HUDEP-2 (cell line): ENCODE data around the gene MFSD12.
"Not testable (repeated sequence)": the region's sequence is repeated elsewhere in the genome, so short reads cannot be mapped to it uniquely, and the experiment has no call there.

Source experiments
- DNase-seq, 76 experiments: peaks; one replicate each; lab custom pipeline; 2025; ENCODE audit not compliant: unreplicated experiment in 76 of 76; lab: John Stamatoyannopoulos, UW

MFSD12 gene

DNA sequence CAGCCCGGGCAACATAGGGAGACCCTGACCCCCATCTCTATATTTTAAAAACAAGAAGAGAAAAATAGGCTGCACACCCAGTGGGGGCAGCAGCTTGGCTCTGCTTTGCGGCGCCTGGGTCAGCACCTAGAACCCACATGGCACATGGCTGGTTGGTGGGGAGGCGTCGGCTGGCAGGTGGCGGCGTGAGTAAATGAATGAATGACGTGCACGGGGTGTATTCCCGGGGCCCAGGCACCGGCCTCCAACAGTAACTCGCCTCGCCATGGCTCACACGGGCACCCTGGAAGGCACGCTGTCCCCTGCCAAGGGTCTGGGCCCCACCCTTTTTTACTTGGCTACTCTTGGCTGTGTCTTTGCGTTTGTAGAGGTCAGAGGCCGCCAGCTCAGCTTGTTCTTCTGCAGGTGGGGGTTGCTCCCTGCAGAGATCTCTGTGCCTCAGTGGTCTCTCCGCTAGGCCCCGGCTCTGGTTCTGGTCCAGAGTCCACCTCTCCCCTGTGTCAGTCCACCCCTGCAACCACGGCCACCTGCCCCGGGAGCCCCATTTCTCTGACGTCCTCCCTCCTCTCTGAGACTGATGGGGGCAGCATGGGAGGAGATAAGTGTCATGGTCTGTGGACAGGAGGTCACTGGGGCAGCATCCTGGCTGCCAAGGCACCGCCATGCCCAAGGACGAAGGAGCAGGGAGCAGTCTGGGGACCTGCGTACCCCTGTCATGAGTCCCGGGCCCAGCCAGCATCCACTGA is 45.7 kb downstream of the MFSD12 start:
- no peak for DNase-seq

GRCh38 chr19:3510727-3511126 is 46.7 kb downstream of the MFSD12 start:
- DNase-seq = no peak

- DNase-seq = no peak
Measured at GRCh38 chr19:3509566-3509989, 47.8 kb downstream of the MFSD12 start.

DNA sequence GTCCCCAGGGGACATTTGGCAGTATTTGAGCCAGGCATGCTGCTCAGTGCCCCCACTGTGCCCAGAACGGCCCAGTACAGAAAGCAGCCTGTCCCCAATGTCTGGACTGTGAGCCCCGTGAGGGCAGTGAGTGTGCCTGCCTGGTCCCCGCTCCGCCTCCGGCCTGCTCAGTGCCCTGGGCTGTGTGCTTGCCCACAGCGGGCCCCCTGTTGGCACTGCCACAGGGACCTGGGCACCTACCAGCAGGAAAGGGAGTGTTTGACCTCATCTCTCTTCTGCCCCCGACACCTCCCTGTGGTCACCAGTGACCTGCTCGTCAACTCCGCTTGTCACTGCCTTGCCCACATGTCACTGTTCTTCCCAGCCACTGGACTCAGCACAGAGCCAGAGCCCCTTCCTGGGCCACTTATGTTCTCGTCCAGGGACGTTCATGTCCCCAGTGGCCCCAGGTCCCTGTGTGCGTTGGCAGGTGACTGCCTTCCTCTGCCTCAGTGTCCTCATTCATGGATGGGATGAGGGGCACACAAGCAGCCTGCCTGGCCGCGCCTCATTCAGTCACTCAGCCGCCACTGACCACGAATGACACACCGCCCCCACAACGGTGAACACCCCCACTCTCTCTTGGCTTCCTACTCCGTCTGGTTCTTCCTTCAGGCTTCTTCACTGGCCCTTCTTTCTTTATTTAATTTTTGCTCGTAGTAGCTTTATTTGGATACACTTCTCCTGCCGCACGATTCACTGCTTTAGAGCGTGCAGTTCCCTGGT is 48.4 kb downstream of the MFSD12 start:
- DNase-seq = peak in 3 of 76 experiments; percentile 15 to 40 (median 33)

GRCh38 chr19:3508121-3508661 is 49.2 kb downstream of the MFSD12 start:
- not testable (repeated sequence) for DNase-seq

GRCh38 chr19:3507371-3508120 is 49.8 kb downstream of the MFSD12 start:
- peak in 1 of 76 experiments; percentile 11 for DNase-seq

- DNase-seq = peak in 1 of 76 experiments; percentile 16
Measured at GRCh38 chr19:3506384-3507340, 50.7 kb downstream of the MFSD12 start.

GRCh38 chr19:3505598-3506383 is 51.6 kb downstream of the MFSD12 start, which contains the start of gene FZR1:
TSS of gene FZR1 (plus strand) at chr19:3506311. CDS start at chr19:3522990, 16,679 bp downstream.
- DNase-seq = peak; percentile 86 to 100 (median 99)

DNA sequence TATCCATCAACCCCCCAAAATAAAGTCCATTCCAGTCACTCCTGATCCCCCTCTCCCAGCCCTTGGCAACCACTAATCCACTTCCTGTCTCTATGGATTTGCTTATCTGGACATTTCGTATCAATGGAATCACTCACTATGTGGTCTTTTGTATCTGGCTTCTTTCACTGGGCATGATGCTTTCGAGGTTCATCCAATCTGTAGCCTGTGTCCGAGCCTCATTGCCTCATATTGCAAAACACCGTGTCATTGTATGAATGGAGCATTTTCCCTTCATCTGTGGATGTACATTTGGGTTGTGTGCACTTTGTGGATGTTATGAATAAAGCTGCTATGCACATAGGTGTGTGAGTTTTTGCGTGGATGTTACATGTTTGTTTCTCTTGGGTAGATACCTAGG is 52.7 kb downstream of the MFSD12 start:
- no peak for DNase-seq

DNA sequence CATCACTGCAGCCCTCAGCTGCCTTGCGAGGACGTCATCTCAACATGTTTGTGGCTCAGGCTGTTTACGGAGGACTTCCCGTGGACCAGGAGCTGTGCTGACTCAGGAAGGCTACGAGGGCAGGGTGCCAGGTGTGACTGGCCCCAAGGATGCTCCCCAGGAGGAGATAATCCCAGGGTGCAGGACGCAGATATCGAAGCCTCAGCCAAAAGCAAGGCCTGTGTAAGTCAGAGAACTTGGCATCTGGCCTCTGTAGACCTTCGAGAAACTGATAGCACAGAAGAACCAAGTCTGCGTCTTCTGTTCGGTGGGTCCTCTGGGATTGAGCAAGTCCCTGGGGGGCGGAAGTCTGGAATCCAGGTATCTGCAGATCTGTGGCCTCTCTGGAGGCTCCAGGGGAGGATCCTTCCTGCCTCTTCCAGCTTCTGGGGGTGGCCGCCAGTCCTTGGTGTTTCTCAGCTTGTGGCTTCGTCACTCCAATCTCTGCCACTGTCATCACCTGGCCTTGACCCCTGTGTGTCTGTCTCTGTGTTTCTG is 54.3 kb downstream of the MFSD12 start:
- DNase-seq = peak in 62 of 76 experiments; percentile 18 to 90 (median 61)

DNA sequence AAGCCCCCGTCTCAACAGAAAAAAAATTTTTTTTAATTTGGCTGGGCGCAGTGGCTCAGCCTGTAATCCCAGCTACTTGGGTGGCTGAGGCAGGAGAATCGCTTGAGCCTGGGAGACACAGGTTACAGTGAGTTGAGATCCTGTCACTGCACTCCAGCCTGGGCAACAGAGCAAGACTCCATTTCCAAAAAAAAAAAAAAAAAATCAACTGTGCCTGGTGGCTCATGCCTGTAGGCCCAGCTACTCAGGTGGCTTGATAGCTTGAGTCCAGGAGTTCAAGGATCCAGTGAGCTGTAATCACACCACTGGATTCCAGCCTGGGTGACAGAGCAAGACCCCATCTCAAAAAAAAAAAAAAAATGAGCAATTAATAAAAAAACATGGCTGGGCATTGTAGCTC is 55.6 kb downstream of the MFSD12 start:
- DNase-seq = no peak

DNA sequence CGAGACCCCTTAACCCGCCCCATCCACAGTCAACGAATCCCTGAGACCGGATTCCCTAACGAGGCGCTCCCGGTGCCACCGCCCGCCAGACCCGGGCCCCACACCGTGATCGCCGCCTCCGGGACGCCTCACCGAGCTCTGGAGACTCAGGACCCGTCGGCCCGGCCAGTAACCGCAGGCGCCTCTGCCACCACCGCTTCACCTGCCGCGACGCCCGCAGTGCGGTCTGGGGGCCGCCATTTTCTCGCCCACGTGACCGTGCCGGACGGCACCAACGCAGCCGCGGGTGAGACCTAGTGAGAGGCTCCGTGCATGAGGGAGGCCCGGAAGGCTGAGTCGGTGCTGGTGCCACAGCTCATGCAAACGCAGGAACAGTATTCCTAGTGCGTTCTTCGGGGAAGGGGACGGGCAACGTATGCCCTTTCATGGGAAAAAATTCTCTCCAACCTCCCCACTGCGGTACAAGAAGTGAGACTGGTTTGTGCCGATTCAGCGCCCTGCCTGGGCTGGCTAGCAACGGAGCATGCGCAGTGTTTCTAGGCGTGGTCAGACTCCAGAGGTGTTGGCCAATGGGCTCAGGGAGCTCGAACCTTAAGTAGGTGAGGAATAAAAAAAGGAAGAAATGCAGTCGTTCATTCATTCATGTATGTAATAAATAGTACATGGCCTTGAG is 56.8 kb downstream of the MFSD12 start, which contains the start of gene DOHH:
DOHH (minus strand) TSS at position 246 of the 673 bp plus-strand sequence. CDS start 3,860 bp downstream, outside the sequence.
- peak; percentile 81 to 99 (median 97) for DNase-seq

DNA sequence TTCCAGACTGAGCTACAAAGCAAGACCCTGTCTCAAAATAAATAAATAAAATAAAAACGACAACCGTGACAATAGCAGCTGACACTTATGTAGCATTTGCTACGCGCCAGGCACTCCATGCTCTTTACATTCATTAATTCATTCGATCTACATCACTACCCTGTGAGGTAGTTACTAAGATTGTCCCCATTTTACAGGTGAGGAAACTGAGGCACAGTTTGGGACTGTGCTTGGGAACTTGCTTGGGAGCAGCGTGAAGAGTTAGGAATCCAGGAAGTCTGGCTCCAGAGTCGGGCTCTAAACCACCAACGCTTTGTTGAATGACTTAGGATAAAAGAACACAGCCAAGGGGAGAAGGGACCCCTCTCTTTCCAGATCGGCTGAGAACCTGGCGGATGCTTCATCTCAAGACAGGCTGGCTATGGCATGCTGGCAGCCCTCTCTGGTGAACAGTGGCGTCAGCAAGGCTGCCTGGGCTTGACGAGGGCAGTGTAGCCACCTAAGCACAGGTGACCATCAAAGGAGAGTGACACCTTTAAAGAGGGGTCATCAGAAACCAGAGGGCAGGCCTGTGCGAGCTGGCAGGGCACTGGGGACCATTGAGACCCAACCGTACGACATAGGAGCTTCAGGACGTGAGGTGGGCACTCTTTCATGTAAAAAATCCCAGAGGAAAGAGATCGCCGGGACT is 57.5 kb downstream of the MFSD12 start:
- no peak for DNase-seq

- DNase-seq = no peak
Measured at GRCh38 chr19:3497757-3498520, 59.4 kb downstream of the MFSD12 start.

GRCh38 chr19:3496392-3497273 is 60.8 kb downstream of the MFSD12 start:
- no peak for DNase-seq

DNA sequence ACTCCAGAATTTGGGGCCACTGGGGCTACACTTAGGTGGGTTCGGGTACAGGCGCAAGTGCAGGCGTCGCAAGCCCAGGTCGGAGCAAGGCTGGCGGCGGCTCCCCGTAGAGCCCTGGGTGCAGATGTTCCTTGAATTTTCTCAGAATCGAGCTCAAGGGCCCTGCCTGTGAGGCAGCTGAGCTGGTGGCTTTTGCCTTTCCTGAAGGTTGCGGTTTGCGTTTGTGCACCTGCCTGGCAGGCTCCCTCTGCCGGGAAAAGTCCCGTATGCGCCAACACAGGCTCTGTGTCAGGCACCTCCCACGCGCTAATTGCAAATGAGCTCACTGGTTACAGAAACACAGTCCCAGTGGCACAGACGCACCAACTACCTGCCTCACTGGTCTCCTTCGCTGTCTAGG is 62.8 kb downstream of the MFSD12 start:
- DNase-seq = no peak
